Activated T-helper 17 cell treated with anti-CD3 and anti-CD28 coated beads, Interleukin-2, amount 50 U/mL, for 72 hours (primary cell): ENCODE measurements around the gene WHRN. TPM values are rescaled to one million over a fixed set of nuclear protein-coding genes. Genes with fewer than 3 reads are reported as not detected.

Experiments used
- ATAC-seq: fragments of 150-1000 bp; cut with Tn5 transposase; replicated peaks from 2 replicates; pipeline ENCODE4 v1.10.0; 2021; ENCODE audit warnings: mild to moderate bottlenecking, moderate library complexity
- H3K27ac Mint-ChIP-seq: one replicate; pipeline ENCODE4 v1.8.0; 2022; ENCODE audit warnings: mixed read lengths
- H3K27me3 Mint-ChIP-seq: one replicate; pipeline ENCODE4 v1.8.0; 2022; ENCODE audit warnings: mixed read lengths
- H3K36me3 Mint-ChIP-seq: one replicate; pipeline ENCODE4 v1.8.0; 2022; ENCODE audit warnings: low read depth, mild to moderate bottlenecking, mixed read lengths
- H3K4me1 Mint-ChIP-seq: one replicate; pipeline ENCODE4 v1.8.0; 2022; ENCODE audit warnings: mixed read lengths
- H3K4me3 Mint-ChIP-seq: one replicate; pipeline ENCODE4 v1.8.0; 2022; ENCODE audit warnings: mild to moderate bottlenecking, mixed read lengths
- H3K9me3 Mint-ChIP-seq: one replicate; pipeline ENCODE4 v1.8.0; 2022; ENCODE audit warnings: mixed read lengths
- total RNA-seq, 2 donors: library from RNA; stranded (reverse); gene quantifications; one replicate each; pipeline ENCODE4 v1.2.3, GENCODE V29; 2022

The WHRN gene
- total RNA-seq, 2 donors from 2014 or later = 4.0 to 29.1 TPM

DNA sequence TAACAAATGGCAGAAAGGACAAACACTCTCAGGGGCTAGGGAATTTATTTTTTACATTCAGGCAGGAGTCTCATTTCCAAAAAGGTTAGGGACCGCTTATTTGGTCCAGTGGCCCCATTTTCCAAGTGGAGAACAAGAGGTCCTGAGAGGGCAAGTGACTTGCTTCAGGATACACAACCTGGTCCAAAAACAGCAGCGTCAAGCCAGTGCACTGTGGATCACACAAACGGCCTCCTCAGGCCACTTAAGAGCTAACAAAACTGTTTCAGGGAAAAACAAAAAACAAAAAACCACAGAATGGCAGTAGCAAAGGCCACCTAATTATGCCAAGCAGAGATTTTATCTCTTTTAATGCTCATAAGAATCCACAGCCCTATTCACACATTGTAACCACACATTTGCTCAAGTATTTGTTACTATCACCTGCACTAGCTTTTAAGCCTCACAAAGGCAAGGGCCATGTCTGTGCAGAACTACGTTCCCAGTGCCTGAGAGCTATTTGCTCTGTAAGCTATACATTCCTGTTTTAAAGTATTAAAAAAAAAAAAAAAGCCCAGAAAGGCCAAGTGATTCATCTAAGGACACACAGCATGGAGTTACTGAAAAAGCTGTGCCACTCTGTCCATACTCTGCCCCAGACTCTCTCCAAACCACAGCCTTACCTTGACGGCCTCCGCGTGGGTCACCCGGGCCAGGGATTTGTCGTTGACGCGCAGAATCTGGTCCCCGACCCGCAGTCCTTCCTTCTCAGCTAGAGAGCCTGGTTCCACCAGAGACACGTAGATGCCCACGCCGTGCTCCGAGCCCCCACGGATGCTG lies 1.5 kb downstream of the WHRN start:
- Mint-ChIP-seq H3K4me1 (no peaks in the 10 kb centered on the region), H3K27me3 (no peaks in the 10 kb centered on the region), H3K4me3 (peak overlapping the region; percentile 75), H3K36me3 (no peaks in the 10 kb centered on the region), H3K9me3 (no peaks in the 10 kb centered on the region), H3K27ac (no peak overlapping the region)
- no peak for ATAC-seq

DNA sequence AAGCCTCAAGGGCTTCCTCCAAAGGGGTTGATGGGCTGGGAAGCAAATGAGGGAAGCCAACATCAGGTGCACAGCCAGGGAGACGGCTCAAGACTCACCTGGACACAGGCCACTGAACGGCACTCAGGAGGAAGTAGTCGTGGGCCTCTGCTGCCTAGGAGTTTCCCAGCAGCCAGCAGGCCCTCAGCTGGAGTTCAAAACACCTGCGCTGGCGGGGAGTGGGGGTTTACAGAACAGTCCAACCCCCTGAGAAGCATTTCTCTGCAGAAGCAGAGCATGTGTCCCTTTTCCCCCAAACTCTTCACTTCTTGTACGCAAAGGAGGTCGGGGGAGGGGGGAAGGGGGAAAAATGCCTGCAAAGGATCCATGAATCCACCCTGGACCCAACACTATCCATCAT lies 2.3 kb downstream of the WHRN start:
- H3K27ac Mint-ChIP-seq = no peak overlapping the region
- no peaks in the 10 kb centered on the region for H3K36me3 Mint-ChIP-seq
- peak overlapping the region; percentile 75 for H3K4me3 Mint-ChIP-seq
- ATAC-seq = no peak
- no peaks in the 10 kb centered on the region for H3K9me3 Mint-ChIP-seq
- H3K4me1 Mint-ChIP-seq = no peaks in the 10 kb centered on the region
- H3K27me3 Mint-ChIP-seq = no peaks in the 10 kb centered on the region

DNA sequence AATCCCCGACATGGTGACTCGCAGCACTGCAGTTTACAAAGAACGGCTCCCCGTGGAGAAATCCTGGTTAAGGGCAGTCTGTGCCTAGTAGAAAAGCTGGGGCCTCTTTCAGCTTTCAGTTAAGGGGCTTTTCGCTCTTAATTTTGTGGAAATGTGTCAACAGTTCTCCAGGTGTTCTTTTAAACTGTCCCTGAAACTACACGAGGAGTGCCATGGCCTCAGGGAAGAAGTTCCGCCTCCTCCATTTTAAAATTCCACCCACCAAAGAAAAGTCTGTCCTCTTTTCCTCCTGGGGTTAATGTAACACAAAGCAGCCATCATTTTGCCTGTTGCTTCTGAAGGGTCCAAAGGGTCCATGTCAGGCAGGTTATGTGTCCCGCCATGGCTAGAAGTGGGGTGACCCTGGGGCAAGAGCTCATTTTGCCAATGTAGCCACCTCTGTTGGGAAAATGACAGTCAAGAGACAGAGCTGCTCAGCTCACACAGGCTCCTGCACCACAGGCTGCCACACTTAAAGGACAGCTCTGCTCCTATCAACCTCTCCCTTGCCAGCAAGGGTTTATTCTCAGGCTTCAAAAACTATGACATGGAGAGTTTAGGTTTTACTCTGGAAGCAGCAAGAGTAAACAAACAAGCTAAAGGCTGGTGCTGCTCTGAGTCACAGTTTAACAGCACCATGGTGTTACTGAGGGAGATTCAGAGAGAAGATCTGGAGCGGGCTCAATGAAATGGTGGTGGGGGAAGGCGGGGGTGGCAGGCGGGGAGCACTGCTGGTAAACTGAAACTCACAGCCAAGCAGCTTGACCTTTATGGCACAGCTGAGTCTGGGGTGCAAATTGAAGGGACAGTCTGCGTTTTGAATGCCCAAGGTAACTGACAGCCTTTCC lies 3.2 kb downstream of the WHRN start:
- H3K9me3 Mint-ChIP-seq = no peaks in the 10 kb centered on the region
- no peak overlapping the region for H3K27ac Mint-ChIP-seq
- peak overlapping the region; percentile 75 for H3K4me3 Mint-ChIP-seq
- H3K36me3 Mint-ChIP-seq = no peaks in the 10 kb centered on the region
- peak; percentile 26 for ATAC-seq
- no peaks in the 10 kb centered on the region for H3K4me1 Mint-ChIP-seq
- no peaks in the 10 kb centered on the region for H3K27me3 Mint-ChIP-seq

DNA sequence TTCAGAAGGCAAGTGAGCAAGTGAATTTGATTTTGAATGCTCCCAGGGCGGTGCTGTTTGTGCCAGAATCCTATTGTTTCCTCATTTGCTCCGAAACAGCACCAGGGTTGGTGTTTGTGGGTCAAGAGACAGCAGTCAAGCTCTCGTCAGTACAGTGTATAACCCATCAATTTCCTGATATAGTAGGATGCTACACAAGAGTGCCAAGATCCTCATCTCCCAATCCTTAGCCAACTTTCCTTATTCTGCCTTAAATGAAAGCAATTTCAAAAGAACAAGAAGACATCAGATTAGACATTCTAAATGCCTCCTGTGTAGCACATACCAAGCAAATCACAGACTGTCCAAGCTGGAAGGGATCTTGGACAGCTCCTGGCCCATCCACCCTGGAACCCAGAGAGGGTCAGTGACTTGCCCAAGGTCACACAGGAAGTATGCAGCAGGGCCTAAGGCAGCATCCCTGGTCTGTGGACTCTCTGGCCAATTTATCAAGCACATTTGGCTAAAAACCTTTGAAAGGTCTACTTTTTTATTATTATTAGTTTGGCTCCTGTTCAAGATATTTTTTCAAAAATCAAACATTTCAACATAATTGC lies 4.5 kb downstream of the WHRN start:
- Mint-ChIP-seq H3K4me1 (no peaks in the 10 kb centered on the region), H3K4me3 (no peak overlapping the region), H3K36me3 (no peaks in the 10 kb centered on the region), H3K9me3 (no peaks in the 10 kb centered on the region), H3K27me3 (no peaks in the 10 kb centered on the region), H3K27ac (no peak overlapping the region)
- ATAC-seq = no peak

DNA sequence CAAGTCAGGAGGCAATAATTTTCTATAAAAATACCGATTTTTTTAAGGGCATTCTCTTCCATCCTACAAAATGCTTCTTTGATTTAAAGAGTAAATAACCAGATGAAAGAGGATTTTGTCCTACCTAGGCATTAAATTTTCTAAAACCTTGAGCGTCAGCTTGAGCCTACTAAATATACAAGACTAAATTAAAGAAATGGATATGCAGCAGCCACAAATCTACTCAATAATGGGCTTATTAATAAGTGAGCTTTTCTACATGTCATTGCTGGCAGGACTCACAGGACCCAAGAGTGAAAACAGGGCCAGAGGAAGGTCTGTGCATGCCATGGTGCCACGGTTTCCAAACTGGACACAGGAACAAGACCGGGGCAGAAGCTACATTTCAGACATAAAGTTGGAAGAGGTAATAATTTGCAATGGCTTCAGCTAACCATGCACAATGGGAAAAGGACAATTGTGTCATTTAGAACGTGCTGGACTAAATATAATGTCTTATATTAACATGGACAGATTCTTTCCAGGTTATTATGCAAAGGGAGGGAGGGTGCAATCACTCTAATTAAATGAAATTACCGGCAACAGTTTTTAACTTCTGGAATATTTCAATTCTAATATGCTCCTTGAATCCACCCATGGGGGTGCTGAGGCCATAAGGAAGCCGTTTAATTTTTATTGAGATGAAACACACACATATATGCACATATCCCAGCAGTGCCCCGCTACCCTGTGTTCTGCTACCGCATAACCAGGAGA lies 5.2 kb downstream of the WHRN start:
- Mint-ChIP-seq H3K4me3 (no peak overlapping the region), H3K9me3 (no peaks in the 10 kb centered on the region), H3K27me3 (no peaks in the 10 kb centered on the region), H3K36me3 (no peaks in the 10 kb centered on the region), H3K27ac (no peak overlapping the region), H3K4me1 (no peaks in the 10 kb centered on the region)
- no peak for ATAC-seq

- no peaks in the 10 kb centered on the region for H3K9me3 Mint-ChIP-seq
- H3K27ac Mint-ChIP-seq = no peak overlapping the region
- H3K36me3 Mint-ChIP-seq = no peaks in the 10 kb centered on the region
- no peaks in the 10 kb centered on the region for H3K27me3 Mint-ChIP-seq
- no peak for ATAC-seq
- H3K4me3 Mint-ChIP-seq = no peak overlapping the region
- H3K4me1 Mint-ChIP-seq = no peaks in the 10 kb centered on the region
These were observed 5.7 kb downstream of the WHRN start for GRCh38 chr9:114499528-114499927.

DNA sequence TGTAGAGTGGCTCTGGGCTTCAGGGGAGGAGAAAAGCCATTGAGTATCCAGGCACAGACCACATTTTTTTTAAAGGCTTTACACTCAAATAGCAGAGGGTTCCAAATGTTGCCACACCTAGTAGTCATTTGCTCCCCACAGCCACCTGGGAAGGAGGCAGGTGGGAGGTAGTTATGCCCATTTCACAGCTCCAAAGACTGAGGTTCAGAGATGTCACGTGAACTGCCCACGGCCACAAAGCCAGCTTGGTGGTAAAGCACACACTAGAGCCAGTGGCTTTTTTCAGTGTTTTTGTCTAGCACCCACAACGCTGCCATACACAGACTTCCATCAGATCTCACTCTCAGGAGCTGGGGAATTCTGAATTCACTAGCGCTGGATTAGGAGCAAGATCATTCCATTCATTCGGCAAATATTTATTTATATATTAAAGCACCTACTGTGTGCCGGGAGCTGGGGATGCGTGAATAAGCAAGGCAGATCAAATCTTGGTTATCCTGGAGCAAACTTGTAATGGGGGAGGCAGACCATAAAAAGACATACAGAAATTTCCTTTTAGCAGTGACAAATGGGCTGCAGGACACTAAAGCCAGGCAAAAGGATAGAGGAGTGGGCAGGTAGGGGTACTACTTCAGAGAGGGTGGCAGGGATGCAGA lies 7.4 kb downstream of the WHRN start:
- H3K4me1 Mint-ChIP-seq = no peaks in the 10 kb centered on the region
- no peaks in the 10 kb centered on the region for H3K27me3 Mint-ChIP-seq
- no peaks in the 10 kb centered on the region for H3K9me3 Mint-ChIP-seq
- H3K27ac Mint-ChIP-seq = peak overlapping the region; percentile 20
- no peak for ATAC-seq
- H3K36me3 Mint-ChIP-seq = no peaks in the 10 kb centered on the region
- H3K4me3 Mint-ChIP-seq = no peak overlapping the region

- Mint-ChIP-seq H3K4me1 (no peaks in the 10 kb centered on the region), H3K9me3 (no peaks in the 10 kb centered on the region), H3K27ac (peak overlapping the region; percentile 20), H3K36me3 (no peaks in the 10 kb centered on the region), H3K27me3 (no peaks in the 10 kb centered on the region), H3K4me3 (no peak overlapping the region)
- no peak for ATAC-seq
These were observed 8.0 kb downstream of the WHRN start for GRCh38 chr9:114497236-114497635.

GRCh38 chr9:114496011-114496410 lies 9.3 kb downstream of the WHRN start:
- no peak for ATAC-seq
- Mint-ChIP-seq H3K36me3 (no peaks in the 10 kb centered on the region), H3K27me3 (no peaks in the 10 kb centered on the region), H3K9me3 (no peaks in the 10 kb centered on the region), H3K27ac (no peak overlapping the region), H3K4me1 (no peaks in the 10 kb centered on the region), H3K4me3 (no peak overlapping the region)

GRCh38 chr9:114494776-114495569 lies 10.3 kb downstream of the WHRN start:
- Mint-ChIP-seq H3K27ac (peak overlapping the region; percentile 6), H3K9me3 (no peaks in the 10 kb centered on the region), H3K27me3 (no peaks in the 10 kb centered on the region), H3K36me3 (no peaks in the 10 kb centered on the region), H3K4me3 (no peak overlapping the region), H3K4me1 (no peaks in the 10 kb centered on the region)
- no peak for ATAC-seq

DNA sequence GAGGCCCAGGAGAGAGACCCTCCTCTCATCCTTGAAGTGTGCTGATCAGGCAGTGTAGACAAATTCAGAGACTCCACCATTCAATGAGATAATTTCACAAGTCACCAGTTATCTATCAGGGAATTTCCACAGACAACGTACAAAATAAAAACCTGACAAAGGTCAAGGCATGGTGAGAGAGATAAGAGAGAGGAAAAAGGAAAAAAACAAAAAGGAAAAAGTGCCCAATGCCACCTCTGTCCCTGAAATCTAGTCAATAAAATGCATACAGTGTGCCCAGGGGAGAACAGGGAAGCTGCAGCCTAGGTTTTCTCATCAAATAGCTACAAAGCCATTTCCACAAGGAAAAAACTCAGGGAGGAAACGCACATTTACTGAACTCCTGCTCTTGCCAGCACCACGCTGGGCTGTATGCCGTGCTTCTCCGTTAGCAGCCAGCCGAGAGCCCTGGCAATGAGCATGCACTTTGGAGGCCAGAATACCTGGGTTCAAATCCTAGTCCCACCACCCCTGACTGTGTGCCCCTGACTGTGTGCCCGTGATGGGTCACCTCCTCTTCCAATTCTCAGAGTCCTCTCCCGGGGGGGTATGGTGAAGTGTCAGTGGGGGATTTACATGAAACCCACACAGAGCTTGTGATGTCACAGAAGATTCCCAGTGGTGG lies 11.6 kb downstream of the WHRN start:
- no peaks in the 10 kb centered on the region for H3K36me3 Mint-ChIP-seq
- no peak for ATAC-seq
- H3K4me1 Mint-ChIP-seq = no peaks in the 10 kb centered on the region
- H3K27me3 Mint-ChIP-seq = no peaks in the 10 kb centered on the region
- no peak overlapping the region for H3K4me3 Mint-ChIP-seq
- H3K27ac Mint-ChIP-seq = no peak overlapping the region
- no peaks in the 10 kb centered on the region for H3K9me3 Mint-ChIP-seq

DNA sequence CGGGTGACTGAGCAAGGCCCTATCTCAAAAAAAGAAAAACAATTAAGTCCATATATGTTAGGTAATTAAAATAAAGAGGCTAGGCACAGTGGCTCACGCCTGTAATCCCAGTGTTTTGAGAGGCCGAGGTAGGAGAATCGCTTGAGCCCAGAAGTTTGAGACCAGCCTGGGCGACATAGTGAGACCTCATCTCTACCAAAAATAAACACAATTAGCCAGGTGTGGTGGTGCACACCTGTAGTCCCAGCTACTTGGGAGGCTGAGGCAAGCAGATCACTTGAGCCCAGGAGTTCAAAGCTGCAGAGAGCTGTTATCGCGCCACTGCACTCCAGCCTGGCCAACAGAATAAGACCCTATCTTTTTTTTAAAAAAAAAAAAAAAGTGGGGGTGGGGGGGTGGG lies 12.3 kb downstream of the WHRN start:
- no peaks in the 10 kb centered on the region for H3K36me3 Mint-ChIP-seq
- no peak overlapping the region for H3K4me3 Mint-ChIP-seq
- H3K9me3 Mint-ChIP-seq = no peaks in the 10 kb centered on the region
- ATAC-seq = no peak
- no peaks in the 10 kb centered on the region for H3K27me3 Mint-ChIP-seq
- H3K27ac Mint-ChIP-seq = no peak overlapping the region
- H3K4me1 Mint-ChIP-seq = no peaks in the 10 kb centered on the region
